Mesenchymal stem cell (in vitro differentiated cells and primary cell): ENCODE measurements around the gene CIAO2B.

Experiments
- DNase-seq: peaks from one replicate; pipeline ENCODE4 v3.0.0-alpha.2; 2013
- H2AFZ ChIP-seq: one replicate; pipeline ENCODE4 v1.6.1; 2013; ENCODE audit warnings: low read depth, mild to moderate bottlenecking, control low read depth, inconsistent platforms, low read length, moderate library complexity
- H2AK5ac ChIP-seq: 2 replicates; pipeline ENCODE4 v1.6.1; 2013; ENCODE audit warnings: low read length, moderate library complexity, mild to moderate bottlenecking, inconsistent platforms; ENCODE audit not compliant: severe bottlenecking
- H2BK120ac ChIP-seq: one replicate; pipeline ENCODE4 v1.6.1; 2013; ENCODE audit warnings: low read depth, mild to moderate bottlenecking, inconsistent platforms, low read length, moderate library complexity
- H2BK12ac ChIP-seq, 2 experiments: one replicate each; pipeline ENCODE4 v1.6.1; 2013; ENCODE audit warnings: inconsistent platforms in 2 of 2, low read length in 2 of 2, mild to moderate bottlenecking in 2 of 2, moderate library complexity in 2 of 2, control low read depth in 1 of 2
- H2BK15ac ChIP-seq: one replicate; pipeline ENCODE4 v1.6.1; 2013; ENCODE audit warnings: mild to moderate bottlenecking, low read depth, inconsistent platforms; ENCODE audit not compliant: poor library complexity, severe bottlenecking
- H2BK5ac ChIP-seq: 2 replicates; pipeline ENCODE4 v1.6.1; 2013; ENCODE audit warnings: low read depth, mild to moderate bottlenecking, low read length, control low read depth, inconsistent platforms; ENCODE audit not compliant: poor library complexity, severe bottlenecking
- H3K14ac ChIP-seq, 2 experiments: one replicate each; pipeline ENCODE4 v1.6.1; 2013; ENCODE audit warnings: inconsistent platforms in 2 of 2, low read length in 2 of 2, control low read depth in 1 of 2, mild to moderate bottlenecking in 1 of 2, moderate library complexity in 1 of 2
- H3K18ac ChIP-seq, 2 experiments: one replicate each; pipeline ENCODE4 v1.6.1; 2013; ENCODE audit warnings: inconsistent platforms in 2 of 2, low read length in 2 of 2, control low read depth in 1 of 2, low read depth in 1 of 2, mild to moderate bottlenecking in 1 of 2
- H3K23ac ChIP-seq, 2 experiments: one replicate each; pipeline ENCODE4 v1.6.1; 2013; ENCODE audit warnings: inconsistent platforms in 2 of 2, low read length in 2 of 2, mild to moderate bottlenecking in 2 of 2, moderate library complexity in 2 of 2, control low read depth in 1 of 2
- H3K27ac ChIP-seq: 2 replicates; pipeline ENCODE4 v1.5.1; 2013; ENCODE audit warnings: mild to moderate bottlenecking, moderate library complexity, low read length, control low read depth, inconsistent platforms; ENCODE audit not compliant: poor library complexity, severe bottlenecking
- H3K27me3 ChIP-seq, 2 experiments: 2 replicates each; pipeline versions ENCODE4 v1.6.1 to v1.7.0; 2013; ENCODE audit warnings: low read length in 2 of 2, mild to moderate bottlenecking in 2 of 2, moderate library complexity in 2 of 2, control low read depth in 1 of 2, inconsistent platforms in 1 of 2; ENCODE audit not compliant: control insufficient read depth in 1 of 2, insufficient read depth in 1 of 2
- H3K36me3 ChIP-seq, 2 experiments: 2 replicates each; pipeline versions ENCODE4 v1.6.1 to v1.7.0; 2013; ENCODE audit warnings: low read length in 2 of 2, control low read depth in 1 of 2, inconsistent platforms in 1 of 2, low read depth in 1 of 2, mild to moderate bottlenecking in 1 of 2; ENCODE audit not compliant: insufficient read depth in 2 of 2, control insufficient read depth in 1 of 2
- H3K4ac ChIP-seq, 2 experiments: one replicate each; pipeline ENCODE4 v1.6.1; 2013; ENCODE audit warnings: inconsistent platforms in 2 of 2, low read length in 2 of 2, mild to moderate bottlenecking in 2 of 2, moderate library complexity in 2 of 2, control low read depth in 1 of 2, low read depth in 1 of 2
- H3K4me1 ChIP-seq: 2 replicates; pipeline ENCODE4 v1.6.1; 2013; ENCODE audit warnings: low read depth, low read length, control low read depth; ENCODE audit not compliant: control insufficient read depth, insufficient read depth
- H3K4me2 ChIP-seq: 2 replicates; pipeline ENCODE4 v1.6.1; 2013; ENCODE audit warnings: low read length, mild to moderate bottlenecking, inconsistent platforms; ENCODE audit not compliant: poor library complexity, severe bottlenecking
- H3K4me3 ChIP-seq, 2 experiments: 2 replicates each; pipeline versions ENCODE4 v1.5.1 to v1.7.0; 2013; ENCODE audit warnings: low read length in 2 of 2, mild to moderate bottlenecking in 2 of 2, control low read depth in 1 of 2, low read depth in 1 of 2; ENCODE audit not compliant: insufficient read depth in 1 of 2
- H3K79me1 ChIP-seq: replicated peaks from 2 replicates; pipeline ENCODE4 v1.6.1; 2013; ENCODE audit warnings: mild to moderate bottlenecking, control low read depth, low read length, inconsistent platforms; ENCODE audit not compliant: poor library complexity, severe bottlenecking
- H3K9ac ChIP-seq: 2 replicates; pipeline ENCODE4 v1.7.0; 2013; ENCODE audit warnings: mild to moderate bottlenecking, low read length, moderate library complexity
- H3K9me3 ChIP-seq: 2 replicates; pipeline ENCODE4 v1.7.0; 2013; ENCODE audit warnings: mild to moderate bottlenecking, low read length; ENCODE audit not compliant: control insufficient read depth
- H4K8ac ChIP-seq: one replicate; pipeline ENCODE4 v1.6.1; 2013; ENCODE audit warnings: inconsistent platforms, mild to moderate bottlenecking, low read length, moderate library complexity
- H4K91ac ChIP-seq: one replicate; pipeline ENCODE4 v1.6.1; 2013; ENCODE audit warnings: mild to moderate bottlenecking, low read length, inconsistent platforms
- WGBS: methylation state at CpG from one replicate; pipeline ENCODE4 v1.1.7; 2013; ENCODE audit warnings: mixed read lengths; 5-methylcytosine and 5-hydroxymethylcytosine counted together

Gene CIAO2B

DNA sequence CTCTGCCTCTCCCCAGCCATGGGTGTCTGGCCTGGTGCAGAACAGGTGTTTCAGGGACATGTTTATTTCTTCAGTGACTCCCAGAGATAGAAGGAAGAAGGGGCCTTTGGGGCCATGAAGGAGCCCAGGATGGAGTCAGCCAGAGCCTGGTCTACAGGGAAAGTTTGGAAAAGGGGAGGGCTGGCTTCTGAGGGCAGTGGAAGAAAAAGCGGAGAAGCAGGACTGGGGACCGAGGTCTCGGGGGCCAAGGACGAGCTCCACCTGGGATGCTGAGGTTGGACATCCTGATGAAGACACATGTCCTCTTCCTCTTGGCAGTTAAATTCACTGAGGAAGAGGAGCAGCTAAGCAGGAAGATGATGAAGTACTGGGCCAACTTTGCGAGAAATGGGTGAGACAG is 8.8 kb upstream of the CIAO2B start:
- Histone ChIP-seq H2AK5ac (no peak overlapping the region), H4K91ac (no peak overlapping the region), H3K4ac (no peak overlapping the region), H3K27me3 (no peaks in the 10 kb centered on the region), H3K79me1 (peaks cover 20% of the 10 kb centered on the region), H3K4me3 (no peak overlapping the region), H4K8ac (no peak overlapping the region), H2BK5ac (no peak overlapping the region), H2BK120ac (no peak overlapping the region), H3K9me3 (no peaks in the 10 kb centered on the region), H3K18ac (no peak overlapping the region), H3K4me1 (no peaks in the 10 kb centered on the region), H2BK15ac (no peak overlapping the region), H3K9ac (no peak overlapping the region), H3K14ac (no peak overlapping the region), H3K4me2 (no peak overlapping the region), H2AFZ (no peak overlapping the region), H3K27ac (no peak overlapping the region), H2BK12ac (no peak overlapping the region), H3K36me3 (peaks cover 57 to 62% of the 10 kb centered on the region in 2 experiments), H3K23ac (no peak overlapping the region)
- no peak for DNase-seq
- WGBS: 96% methylated on average over 5 of the region's 5 CpGs

DNA sequence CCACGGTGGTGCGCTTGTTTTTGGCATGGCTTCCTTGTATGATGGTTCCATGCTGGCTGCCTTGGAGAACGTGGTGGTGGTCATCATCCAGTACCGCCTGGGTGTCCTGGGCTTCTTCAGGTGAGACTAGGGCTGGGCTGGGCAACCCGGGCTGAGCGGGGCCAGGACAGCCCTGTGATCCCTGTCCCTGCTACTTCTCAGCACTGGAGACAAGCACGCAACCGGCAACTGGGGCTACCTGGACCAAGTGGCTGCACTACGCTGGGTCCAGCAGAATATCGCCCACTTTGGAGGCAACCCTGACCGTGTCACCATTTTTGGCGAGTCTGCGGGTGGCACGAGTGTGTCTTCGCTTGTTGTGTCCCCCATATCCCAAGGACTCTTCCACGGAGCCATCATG is 6.0 kb upstream of the CIAO2B start:
- H3K4ac ChIP-seq: no peak overlapping the region
- H2BK12ac ChIP-seq: no peak overlapping the region
- no peak overlapping the region for H2BK120ac ChIP-seq
- no peak overlapping the region for H3K4me3 ChIP-seq
- H4K8ac ChIP-seq: no peak overlapping the region
- H4K91ac ChIP-seq: peak overlapping the region; percentile 29
- H2BK15ac ChIP-seq: no peak overlapping the region
- H3K4me2 ChIP-seq: no peak overlapping the region
- H3K9me3 ChIP-seq: no peaks in the 10 kb centered on the region
- H2AFZ ChIP-seq: no peak overlapping the region
- H3K23ac ChIP-seq: no peak overlapping the region
- DNase-seq: no peak
- H2AK5ac ChIP-seq: no peak overlapping the region
- 96% methylated on average over 16 of the region's 16 CpGs for WGBS
- H3K79me1 ChIP-seq: peaks cover 34% of the 10 kb centered on the region
- H3K36me3 ChIP-seq: peaks cover 63 to 74% of the 10 kb centered on the region in 2 experiments
- H3K18ac ChIP-seq: no peak overlapping the region
- no peaks in the 10 kb centered on the region for H3K27me3 ChIP-seq
- no peak overlapping the region for H3K14ac ChIP-seq
- no peak overlapping the region for H3K27ac ChIP-seq
- H2BK5ac ChIP-seq: no peak overlapping the region
- H3K4me1 ChIP-seq: peaks cover 14% of the 10 kb centered on the region
- H3K9ac ChIP-seq: no peak overlapping the region

DNA sequence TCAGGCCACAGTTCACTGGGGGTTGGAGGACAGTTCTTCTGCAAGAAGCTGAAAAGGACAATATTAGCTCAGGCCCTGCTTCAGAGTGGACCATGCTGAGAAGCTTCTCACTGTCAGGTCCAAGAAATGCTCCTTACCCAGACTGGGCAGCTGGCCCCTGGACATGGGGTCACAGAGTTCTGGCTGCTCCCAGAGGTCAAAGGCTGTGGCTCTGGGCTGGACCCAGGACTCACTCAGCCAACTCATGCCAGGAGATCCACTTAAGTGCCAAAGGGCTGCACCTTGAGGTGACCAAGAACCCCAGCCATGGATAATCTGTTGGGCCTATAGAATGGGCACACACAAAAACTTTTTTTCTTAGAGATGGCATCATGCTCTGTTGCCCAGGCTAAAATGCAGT is 5.2 kb upstream of the CIAO2B start:
- Histone ChIP-seq H3K4me2 (no peak overlapping the region), H3K14ac (no peak overlapping the region), H2BK120ac (no peak overlapping the region), H3K9me3 (no peaks in the 10 kb centered on the region), H2AK5ac (no peak overlapping the region), H2AFZ (no peak overlapping the region), H3K27ac (no peak overlapping the region), H3K4ac (no peak overlapping the region), H3K18ac (no peak overlapping the region), H2BK15ac (no peak overlapping the region), H3K23ac (no peak overlapping the region), H3K4me1 (peaks cover 15% of the 10 kb centered on the region), H3K79me1 (peaks cover 36% of the 10 kb centered on the region), H4K91ac (no peak overlapping the region), H3K36me3 (peaks cover 63 to 74% of the 10 kb centered on the region in 2 experiments), H2BK5ac (no peak overlapping the region), H4K8ac (no peak overlapping the region), H3K9ac (no peak overlapping the region), H3K27me3 (no peaks in the 10 kb centered on the region), H2BK12ac (no peak overlapping the region), H3K4me3 (no peak overlapping the region)
- DNase-seq: no peak

DNA sequence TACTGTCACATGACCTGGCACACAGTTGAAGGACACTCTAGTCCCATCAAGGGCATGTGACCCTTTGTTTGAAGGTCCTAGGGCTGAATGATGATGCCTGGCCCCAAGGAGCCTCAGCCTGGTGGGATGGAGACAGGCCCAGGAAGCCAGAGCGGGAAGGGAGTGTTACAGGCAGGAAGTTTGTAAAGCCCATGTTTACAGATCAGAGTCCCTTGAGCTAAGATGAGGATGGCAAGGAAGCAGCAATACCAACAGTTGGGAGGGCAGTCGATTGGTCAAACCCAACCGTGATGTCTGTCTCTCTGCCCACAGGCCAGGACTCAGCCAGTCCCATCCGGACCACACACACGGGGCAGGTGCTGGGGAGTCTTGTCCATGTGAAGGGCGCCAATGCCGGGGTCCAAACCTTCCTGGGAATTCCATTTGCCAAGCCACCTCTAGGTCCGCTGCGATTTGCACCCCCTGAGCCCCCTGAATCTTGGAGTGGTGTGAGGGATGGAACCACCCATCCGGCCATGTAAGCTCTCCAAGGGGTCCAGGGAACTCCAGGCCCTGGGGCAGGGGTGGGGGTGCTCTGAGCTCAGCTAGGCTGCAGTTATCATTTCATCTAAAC is 3.6 kb upstream of the CIAO2B start:
- Histone ChIP-seq H4K91ac (no peak overlapping the region), H4K8ac (no peak overlapping the region), H3K4me2 (no peak overlapping the region), H2AK5ac (no peak overlapping the region), H3K79me1 (peaks cover 42% of the 10 kb centered on the region), H2BK120ac (no peak overlapping the region), H3K36me3 (peaks cover 51 to 60% of the 10 kb centered on the region in 2 experiments), H2AFZ (no peak overlapping the region), H3K14ac (no peak overlapping the region), H3K9ac (no peak overlapping the region), H3K4me1 (peaks cover 19% of the 10 kb centered on the region), H3K18ac (no peak overlapping the region), H3K27ac (no peak overlapping the region), H3K4ac (no peak overlapping the region), H3K27me3 (no peaks in the 10 kb centered on the region), H3K9me3 (no peaks in the 10 kb centered on the region), H3K4me3 (no peak overlapping the region), H2BK5ac (no peak overlapping the region), H2BK15ac (no peak overlapping the region), H2BK12ac (no peak overlapping the region), H3K23ac (no peak overlapping the region)
- WGBS: 91% methylated on average over 10 of the region's 10 CpGs
- DNase-seq: no peak
